Osteoblast (primary cell): ENCODE data around the gene ATF7IP2. TPM values are rescaled to one million over a fixed set of nuclear protein-coding genes. Genes with fewer than 3 reads are reported as not detected.
"Not testable (repeated sequence)": the region's sequence is repeated elsewhere in the genome, so short reads cannot be mapped to it uniquely, and the experiment has no call there.

Experiments
- DNase-seq: peaks from one replicate; pipeline ENCODE4 v3.0.0; 2011; ENCODE audit warnings: low spot score, mixed read lengths; ENCODE audit not compliant: insufficient read length; ENCODE audit errors: missing footprints
- H2AFZ ChIP-seq: 2 replicates; pipeline ENCODE4 v1.6.0; 2011; ENCODE audit warnings: mild to moderate bottlenecking, low read length
- H3K27ac ChIP-seq: 2 replicates; pipeline ENCODE4 v1.5.1; 2011; ENCODE audit warnings: mild to moderate bottlenecking, low read depth, low read length, moderate library complexity
- H3K27me3 ChIP-seq: 2 replicates; pipeline ENCODE4 v1.6.0; 2012; ENCODE audit warnings: mild to moderate bottlenecking, control low read depth, inconsistent platforms, low read length, moderate library complexity; ENCODE audit not compliant: insufficient read depth
- H3K36me3 ChIP-seq: 2 replicates; pipeline ENCODE4 v1.5.1; 2011; ENCODE audit warnings: mild to moderate bottlenecking, low read length, control low read depth, moderate library complexity; ENCODE audit not compliant: insufficient read depth
- H3K4me1 ChIP-seq: 2 replicates; pipeline ENCODE4 v1.5.1; 2011; ENCODE audit warnings: mild to moderate bottlenecking, low read length, control low read depth, moderate library complexity; ENCODE audit not compliant: insufficient read depth
- H3K4me2 ChIP-seq: 2 replicates; pipeline ENCODE4 v1.6.0; 2011; ENCODE audit warnings: mild to moderate bottlenecking, low read length; ENCODE audit not compliant: insufficient read depth
- H3K4me3 ChIP-seq: fragments of 200-600 bp; sonication (generic); 3 replicates; pipeline ENCODE4 v1.5.1; 2012; ENCODE audit warnings: mild to moderate bottlenecking, low read length, inconsistent platforms; ENCODE audit not compliant: insufficient read depth
- H3K79me2 ChIP-seq: 2 replicates; pipeline ENCODE4 v1.6.0; 2012; ENCODE audit warnings: mild to moderate bottlenecking, low read length, control low read depth, inconsistent platforms; ENCODE audit not compliant: insufficient read depth
- H3K9me3 ChIP-seq: 2 replicates; pipeline ENCODE4 v1.5.1; 2011; ENCODE audit warnings: low read depth, low read length, control low read depth
- H4K20me1 ChIP-seq: 2 replicates; pipeline ENCODE4 v1.6.0; 2012; ENCODE audit warnings: mild to moderate bottlenecking, low read length, control low read depth; ENCODE audit not compliant: insufficient read depth
- CTCF ChIP-seq: IDR thresholded peaks from 2 replicates; pipeline ENCODE4 v1.5.1; 2011; ENCODE audit warnings: mild to moderate bottlenecking, low read depth, low read length, moderate library complexity; ENCODE audit errors: extremely low read depth
- total RNA-seq: library from RNA; depleted of rRNA; stranded (reverse); fragments of >200 nt; gene quantifications from 2 replicates; pipeline ENCODE4 v1.2.3, GENCODE V29; 2012

ATF7IP2 gene
- total RNA-seq, 1 donor: 8.0 TPM

DNA sequence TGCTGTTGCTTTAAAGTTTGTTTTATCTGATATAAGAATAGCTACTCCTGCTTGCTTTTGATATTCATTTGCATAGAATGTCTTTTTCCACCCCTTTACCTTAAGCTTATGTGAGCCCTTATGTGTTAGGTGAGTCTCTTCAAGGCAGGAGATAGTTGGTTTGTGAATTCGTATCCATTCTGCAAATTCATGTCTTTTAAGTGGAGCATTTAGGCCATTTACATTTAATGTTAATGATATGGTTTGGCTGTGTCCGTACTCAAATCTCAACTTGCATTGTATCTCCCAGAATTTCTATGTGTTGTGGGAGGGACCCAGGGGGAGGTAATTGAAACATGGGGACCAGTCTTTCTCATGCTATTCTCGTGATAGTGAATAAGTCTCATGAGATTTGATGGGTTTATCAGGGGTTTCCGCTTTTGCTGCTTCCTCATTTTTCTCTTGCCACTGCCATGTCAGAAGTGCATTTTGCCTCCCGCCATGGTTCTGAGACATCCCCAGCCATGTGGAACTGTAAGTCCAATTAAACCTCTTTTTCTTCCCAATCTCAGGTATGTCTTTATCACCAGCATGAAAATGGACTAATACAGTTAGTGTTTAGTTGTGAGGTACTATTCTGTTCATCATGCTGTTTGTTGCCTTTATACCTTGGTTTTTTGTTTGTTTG is 27.2 kb downstream of the ATF7IP2 start:
- Histone ChIP-seq H3K79me2 (no peaks in the 10 kb centered on the region), H3K36me3 (no peaks in the 10 kb centered on the region), H3K4me3 (no peak overlapping the region), H3K4me1 (no peaks in the 10 kb centered on the region), H3K4me2 (no peak overlapping the region), H2AFZ (no peak overlapping the region), H3K27me3 (no peaks in the 10 kb centered on the region), H3K27ac (no peak overlapping the region), H4K20me1 (no peaks in the 10 kb centered on the region), H3K9me3 (peaks cover 7% of the 10 kb centered on the region)
- TF ChIP-seq CTCF: no peak
- no peak for DNase-seq

DNA sequence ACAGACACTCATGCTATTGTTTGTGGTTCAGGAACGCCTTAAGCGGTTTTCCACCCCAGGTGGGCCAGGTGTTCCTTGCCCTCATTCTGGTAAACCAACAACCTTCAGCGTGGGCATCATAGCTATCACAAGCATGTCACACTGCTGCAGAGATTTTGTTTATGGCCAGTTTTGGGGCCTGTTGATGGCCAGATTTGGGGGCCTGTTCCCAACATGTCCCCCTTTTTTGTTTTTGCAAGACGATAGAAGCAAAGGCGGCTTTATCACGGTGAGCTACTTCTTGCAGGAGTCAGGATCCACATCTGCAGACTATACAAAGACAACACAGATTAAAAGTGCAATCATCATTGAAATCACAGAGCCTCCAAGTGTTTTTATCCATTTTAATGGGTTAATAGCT is 32.3 kb downstream of the ATF7IP2 start:
- H3K27ac ChIP-seq, DNase-seq, H4K20me1 ChIP-seq, H3K27me3 ChIP-seq, H3K4me3 ChIP-seq, H3K4me1 ChIP-seq, H3K9me3 ChIP-seq, H2AFZ ChIP-seq, H3K36me3 ChIP-seq, H3K4me2 ChIP-seq, H3K79me2 ChIP-seq: not testable (repeated sequence)

DNA sequence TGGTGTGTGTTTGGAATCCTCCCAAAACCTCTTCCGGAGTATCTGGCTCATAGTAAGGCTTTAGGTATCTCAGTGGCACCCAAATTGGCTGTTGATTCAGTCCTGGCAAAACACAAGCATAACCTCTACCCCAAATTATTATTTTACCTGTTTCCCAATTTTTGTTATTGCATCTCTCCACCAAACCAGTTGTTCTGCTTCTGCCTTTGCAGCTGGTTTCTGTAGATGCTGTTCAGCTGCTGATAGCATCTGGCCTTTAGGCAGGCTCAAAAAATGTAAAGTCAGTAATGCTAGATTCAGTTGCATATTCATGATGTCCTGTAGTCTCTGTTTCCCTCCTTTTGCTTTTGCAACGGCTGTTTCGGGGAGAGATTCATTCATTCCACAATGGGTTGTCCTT is 33.8 kb downstream of the ATF7IP2 start:
- Histone ChIP-seq H3K4me1 (no peaks in the 10 kb centered on the region), H3K4me2 (no peak overlapping the region), H3K27me3 (no peaks in the 10 kb centered on the region), H3K36me3 (no peaks in the 10 kb centered on the region), H3K27ac (no peak overlapping the region), H2AFZ (no peak overlapping the region), H3K79me2 (no peaks in the 10 kb centered on the region), H3K9me3 (no peaks in the 10 kb centered on the region), H4K20me1 (no peaks in the 10 kb centered on the region), H3K4me3 (no peak overlapping the region)
- DNase-seq: no peak
- TF ChIP-seq CTCF: no peak

DNA sequence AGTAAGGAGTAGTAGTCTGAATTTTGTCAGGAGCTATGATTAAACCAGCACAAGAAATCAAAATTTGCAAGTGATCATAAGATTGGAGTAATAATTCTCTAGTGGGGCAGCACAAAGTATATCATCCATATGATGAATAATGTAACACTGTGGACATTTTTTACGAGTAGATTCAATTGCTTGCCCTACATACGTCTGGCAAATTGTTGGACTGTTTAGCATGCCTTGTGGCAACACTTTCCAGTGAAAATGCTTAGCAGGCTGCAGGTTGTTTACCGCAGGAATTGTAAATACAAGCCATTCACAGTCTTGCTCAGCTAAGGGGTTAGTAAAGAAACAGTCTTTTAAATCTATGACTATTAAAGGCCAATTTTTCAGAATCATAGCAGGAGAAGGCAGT is 35.7 kb downstream of the ATF7IP2 start:
- Histone ChIP-seq H3K9me3 (no peaks in the 10 kb centered on the region), H2AFZ (no peak overlapping the region), H3K27ac (no peak overlapping the region), H3K27me3 (no peaks in the 10 kb centered on the region), H3K79me2 (no peaks in the 10 kb centered on the region), H3K4me2 (no peak overlapping the region), H3K36me3 (no peaks in the 10 kb centered on the region), H3K4me1 (no peaks in the 10 kb centered on the region), H3K4me3 (no peak overlapping the region), H4K20me1 (no peaks in the 10 kb centered on the region)
- no peak for DNase-seq
- no peak for TF ChIP-seq CTCF
